Stimulated activated CD8-positive, alpha-beta memory T cell treated with anti-CD3 and anti-CD28 coated beads, Interleukin-12 subunit alpha, Interleukin-12 subunit beta, amount 100 ng/mL, for 24 hours (primary cell): Measurements from ENCODE around the gene SUPT3H.
"Not testable (repeated sequence)": the region's sequence is repeated elsewhere in the genome, so short reads cannot be mapped to it uniquely, and the experiment has no call there.

Experiments used
- DNase-seq: peaks from one replicate; pipeline ENCODE4 v3.0.0-alpha.2; 2020; ENCODE audit errors: extremely low read depth

The SUPT3H gene

DNA sequence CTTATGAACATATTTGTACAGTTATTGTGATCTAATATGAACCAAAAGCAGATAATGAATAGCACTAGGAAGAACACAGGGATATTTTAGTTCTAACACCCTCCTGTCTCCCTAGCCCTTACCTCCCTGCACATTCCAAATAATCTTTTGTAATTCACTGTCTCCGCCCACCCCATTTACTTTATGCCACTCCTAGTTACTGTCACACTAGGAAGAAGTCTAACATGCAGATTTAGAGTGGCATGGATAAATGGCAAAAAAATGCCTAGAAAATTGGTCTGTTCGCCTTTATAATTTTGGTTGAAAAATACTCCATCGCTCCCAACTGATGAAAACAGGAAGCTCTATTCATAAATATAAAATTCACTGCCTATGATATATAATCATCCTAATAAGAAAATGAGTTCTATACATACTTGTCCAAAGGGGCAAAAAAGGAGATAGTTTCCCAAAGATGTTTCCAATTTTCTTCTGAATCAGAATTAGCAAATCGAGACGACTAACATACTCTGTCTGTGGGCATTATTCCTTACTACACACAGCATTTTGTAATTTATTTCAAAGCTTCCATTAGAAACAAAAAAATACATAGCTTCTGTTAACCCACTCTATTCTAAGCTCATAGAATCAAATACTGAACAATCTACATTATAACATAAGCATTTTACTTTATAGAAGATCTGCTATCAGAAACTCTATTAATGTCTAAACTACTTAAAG, 50.9 kb downstream of the SUPT3H start:
- DNase-seq: no peak

DNA sequence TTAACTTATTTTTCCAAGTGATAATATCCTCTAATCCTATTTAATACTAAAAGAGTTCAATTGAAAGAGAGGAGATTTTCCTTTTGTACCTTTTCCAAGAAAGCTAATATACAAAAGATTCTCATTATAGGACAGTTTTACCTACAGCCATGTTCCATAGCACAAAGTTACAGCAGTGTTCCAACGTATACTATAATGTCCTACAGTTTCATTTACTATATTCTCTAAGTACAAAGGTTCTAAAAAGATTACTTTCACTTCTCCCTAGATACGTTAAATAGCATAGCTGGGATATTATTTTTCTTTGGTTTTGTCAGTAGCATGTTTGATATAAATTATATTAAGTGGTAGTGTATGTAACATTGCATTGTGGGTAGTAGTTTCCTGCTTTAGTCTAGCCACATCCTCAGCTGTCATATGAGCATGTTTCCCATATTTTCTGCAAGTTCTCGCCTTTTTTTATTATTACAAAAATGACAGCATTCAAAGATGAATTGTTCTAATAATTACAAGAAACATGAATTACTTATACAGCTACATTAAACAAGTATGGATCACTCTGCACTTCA, 54.0 kb downstream of the SUPT3H start:
- DNase-seq: no peak

GRCh38 chr6:45320349-45320748, 57.4 kb downstream of the SUPT3H start:
- no peak for DNase-seq

- no peak for DNase-seq
These were observed 63.6 kb downstream of the SUPT3H start for GRCh38 chr6:45314146-45314545.

DNA sequence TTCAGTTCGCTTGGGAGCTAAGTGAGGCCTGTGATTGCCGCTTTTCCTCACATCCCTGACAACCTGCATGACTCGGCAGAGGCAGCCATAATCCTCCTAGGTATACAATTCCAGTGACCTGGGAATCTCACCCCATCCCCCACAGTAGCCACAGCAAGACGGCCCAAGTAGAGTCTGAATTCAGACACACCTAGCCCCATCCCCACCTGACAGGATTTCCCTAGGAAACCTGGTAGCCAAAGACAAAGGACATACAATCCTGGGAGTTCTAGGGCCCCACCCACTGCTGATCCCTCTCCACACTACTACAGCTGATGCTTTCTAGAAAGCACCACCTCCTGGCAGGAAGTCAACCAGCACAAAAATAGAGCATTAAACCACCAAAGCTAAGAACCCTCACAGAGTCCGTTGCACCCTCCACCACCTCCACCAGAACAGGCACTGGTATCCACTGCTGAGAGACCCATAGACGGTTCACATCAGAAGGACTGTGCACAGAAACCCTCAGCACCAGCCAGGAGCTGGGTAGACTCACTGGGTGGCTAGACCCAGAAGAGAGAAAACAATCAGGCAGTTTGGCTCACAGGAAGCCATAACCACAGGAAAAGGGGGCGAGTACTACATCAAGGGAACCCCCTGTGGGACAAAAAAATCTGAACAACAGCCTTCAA, 67.5 kb downstream of the SUPT3H start:
- DNase-seq: no peak

GRCh38 chr6:45305546-45305945, 72.2 kb downstream of the SUPT3H start:
- no peak for DNase-seq

DNA sequence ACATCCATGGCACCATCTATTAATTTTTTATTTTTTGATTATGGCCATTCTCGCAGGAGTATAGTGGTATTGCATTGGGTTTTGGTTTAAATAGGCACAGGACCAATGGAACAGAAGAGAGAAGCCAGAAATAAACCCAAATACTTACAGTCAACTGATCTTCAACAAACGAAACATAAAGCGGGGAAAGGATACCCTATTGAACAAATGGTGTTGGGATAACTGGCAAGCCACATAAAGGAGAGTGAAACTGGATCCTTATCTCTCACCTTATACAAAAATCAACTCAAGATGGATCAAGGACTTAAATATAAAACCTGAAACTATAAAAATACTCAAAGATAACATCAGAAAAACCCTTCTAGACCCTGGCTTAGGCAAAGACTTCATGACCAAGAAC, 74.9 kb downstream of the SUPT3H start:
- no peak for DNase-seq

- DNase-seq: no peak
These were observed 76.2 kb downstream of the SUPT3H start for GRCh38 chr6:45301348-45302142.

DNA sequence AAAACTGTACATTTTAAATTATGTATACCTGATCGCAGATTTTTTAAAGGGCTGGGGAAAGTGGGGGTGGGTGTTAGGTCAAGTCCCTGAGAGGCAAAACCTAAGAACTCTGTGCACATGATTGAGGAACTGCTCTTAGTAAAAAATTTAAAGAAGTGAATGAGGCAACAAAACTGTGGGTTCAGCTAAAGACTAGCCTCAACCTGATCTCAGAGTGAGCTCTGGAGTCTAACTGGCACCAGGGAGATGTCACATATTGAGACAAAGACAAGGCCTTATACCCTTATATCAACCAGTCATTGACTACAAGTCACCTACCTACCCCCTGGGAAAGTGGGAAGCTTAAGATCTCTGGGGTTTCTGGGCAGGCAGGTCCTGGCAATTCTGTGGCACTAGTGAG, 77.0 kb downstream of the SUPT3H start:
- no peak for DNase-seq

- DNase-seq: no peak
These were observed 78.6 kb downstream of the SUPT3H start for GRCh38 chr6:45299096-45299581.

DNA sequence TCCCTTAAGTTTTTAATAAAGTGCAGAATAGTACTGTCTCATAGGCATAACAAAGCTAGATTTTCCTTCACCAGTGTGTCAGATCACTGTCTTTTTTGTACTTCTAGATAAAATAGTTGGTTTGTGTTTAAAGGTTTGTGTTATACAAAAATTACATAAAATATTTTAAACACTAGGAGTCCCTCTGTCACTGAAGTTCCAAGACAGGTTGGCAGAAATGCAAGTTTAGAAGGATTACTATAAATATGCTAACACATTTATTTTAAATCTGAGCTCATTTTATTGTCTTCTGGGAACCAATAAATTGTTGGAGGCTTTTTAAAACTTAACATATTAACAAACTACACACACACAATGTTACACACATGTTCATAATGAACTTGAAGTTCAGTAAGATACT, 80.4 kb downstream of the SUPT3H start:
- DNase-seq: no peak

DNA sequence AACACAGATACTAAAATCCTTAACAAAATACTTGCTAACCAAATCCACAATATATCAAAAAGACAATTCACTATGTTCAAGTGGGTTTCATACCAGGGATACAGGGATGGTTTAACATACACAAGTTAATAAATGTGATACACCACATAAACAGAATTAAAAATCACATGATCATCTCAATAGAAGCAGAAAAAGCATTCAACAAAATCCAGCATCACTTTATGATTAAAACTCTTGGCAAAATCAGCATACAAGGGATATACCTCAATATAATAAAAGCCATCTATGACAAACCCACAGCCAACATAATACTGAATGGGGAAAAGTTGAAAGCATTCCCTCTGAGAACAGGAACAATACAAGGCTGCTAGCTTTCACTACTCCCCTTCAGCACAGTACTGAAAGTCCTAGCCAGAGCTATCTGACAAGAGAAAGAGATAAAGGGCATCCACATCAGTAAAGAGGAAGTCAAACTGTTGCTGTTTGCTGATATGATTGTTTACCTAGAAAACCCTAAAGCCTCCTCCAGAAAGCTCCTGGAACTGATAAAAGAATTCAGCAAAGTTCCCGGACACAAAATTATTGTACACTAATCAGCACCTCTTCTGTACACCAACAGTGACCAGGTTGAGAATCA, 83.6 kb downstream of the SUPT3H start:
- DNase-seq: not testable (repeated sequence)

DNA sequence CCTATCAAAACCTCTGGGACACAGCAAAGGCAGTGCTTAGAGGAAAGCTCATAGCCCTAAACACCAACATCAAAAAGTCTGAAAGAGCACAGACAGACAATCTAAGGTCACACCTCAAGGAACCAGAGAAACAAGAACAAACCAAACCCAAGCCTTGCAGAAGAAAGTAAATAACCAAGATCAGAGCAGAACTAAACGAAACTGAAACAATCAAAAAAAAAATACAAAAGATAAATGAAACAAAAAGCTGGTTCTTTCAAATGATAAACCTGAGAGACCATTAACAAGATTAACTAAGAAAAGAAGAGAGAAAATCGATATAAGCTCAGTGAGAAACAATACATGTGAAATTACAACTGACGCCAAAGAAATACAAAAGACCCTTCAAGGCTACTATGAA, 84.4 kb downstream of the SUPT3H start:
- DNase-seq: no peak

DNA sequence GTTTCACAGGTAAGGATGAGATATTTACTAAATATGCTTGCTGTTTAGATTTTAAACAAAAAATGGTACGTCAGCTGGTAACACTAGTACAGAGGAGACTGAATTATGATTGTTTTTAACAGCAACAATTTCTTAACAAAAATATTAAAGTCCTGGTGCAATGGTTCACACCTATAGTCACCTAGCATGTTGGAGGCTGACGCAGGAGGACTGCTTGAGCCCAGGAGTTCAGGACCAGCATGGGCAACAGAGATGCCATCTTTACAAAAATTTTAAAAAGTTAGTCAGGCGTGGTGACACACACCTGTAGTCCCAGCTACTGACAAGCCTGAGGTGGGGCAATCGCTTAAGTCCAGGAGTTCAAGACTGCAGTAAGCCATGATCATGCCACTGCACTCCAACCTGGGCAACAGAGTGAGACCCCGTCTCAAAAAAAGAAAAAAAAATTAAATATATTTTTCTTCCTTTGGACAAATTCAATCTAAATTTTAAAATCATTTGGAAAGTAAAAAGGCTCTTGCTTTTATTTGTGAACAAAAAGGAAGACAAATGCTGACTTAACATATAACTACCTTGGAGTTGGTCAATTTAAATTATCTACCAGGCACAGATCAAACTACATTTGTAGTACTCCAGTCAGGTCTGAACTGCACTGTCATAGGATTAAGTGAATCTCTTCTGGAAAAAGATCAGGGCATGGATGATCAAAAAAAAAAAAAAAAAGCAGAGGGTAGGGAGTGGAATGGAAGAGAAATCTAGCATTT, 87.8 kb downstream of the SUPT3H start:
- DNase-seq: no peak

DNA sequence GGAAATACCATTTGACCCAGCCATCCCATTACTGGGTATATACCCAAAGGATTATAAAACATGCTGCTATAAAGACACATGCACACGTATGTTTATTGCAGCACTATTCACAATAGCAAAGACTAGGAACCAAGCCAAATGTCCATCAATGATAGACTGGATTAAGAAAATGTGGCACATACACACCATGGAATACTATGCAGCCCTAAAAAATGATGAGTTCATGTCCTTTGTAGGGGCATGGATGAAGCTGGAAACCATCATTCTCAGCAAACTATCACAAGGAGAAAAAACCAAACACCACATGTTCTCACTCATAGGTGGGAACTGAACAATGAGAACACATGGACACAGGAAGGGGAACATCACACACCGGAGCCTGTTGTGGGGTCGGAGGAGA, 91.0 kb downstream of the SUPT3H start:
- DNase-seq: not testable (repeated sequence)

DNA sequence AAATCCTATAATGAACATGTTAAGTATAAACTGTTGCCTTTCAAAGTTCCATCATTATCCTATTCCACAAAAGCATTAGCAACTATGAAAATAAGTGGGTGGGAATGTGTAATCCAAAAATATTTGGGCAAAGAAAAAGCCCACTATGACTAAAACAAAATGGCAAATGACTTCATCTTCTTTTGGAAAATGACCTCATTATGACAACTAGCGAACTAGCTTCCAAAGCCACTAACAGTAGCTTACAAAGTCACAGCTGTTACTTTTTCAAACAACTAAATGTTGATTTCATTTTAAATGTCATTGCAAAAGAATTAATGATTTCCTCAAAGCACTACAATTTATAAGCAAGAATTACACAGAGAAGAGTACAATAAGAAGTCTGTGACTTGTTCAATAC, 99.4 kb downstream of the SUPT3H start:
- DNase-seq: no peak

DNA sequence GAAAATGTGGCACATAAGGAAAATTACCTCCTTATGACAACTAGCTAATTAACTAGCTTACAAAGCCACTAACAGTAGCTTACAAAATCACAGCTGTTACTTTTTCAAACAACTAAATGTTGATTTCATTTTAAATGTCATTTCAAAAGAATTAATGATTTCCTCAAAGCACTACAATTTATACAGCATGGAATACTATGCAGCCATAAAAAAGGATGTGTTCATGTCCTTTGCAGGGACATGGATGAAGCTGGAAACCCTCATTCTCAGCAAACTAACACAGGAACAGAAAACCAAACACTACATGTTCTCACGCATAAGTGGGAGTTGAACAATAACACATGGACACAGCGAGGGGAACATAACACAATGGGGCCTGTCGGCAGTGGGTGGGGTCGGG, 100.0 kb downstream of the SUPT3H start:
- not testable (repeated sequence) for DNase-seq

DNA sequence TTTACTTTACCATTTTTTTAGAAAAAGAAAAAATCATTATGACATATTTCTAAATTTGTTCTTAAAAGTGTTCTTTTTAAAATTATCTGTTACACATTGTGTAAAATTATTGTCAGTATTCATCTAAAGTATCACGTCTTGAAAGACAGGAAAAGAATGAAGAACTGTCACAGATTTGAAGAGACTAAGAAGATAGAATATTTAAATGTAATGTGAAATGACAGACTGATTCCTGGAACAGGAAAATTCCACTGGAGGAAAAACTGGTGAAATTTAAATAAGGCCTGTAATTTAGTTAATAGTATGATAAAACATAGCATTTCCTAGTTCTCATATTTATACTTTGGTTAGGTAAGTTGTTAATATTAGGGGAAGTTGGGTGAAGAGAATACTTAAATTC, 102.4 kb downstream of the SUPT3H start:
- DNase-seq: no peak

DNA sequence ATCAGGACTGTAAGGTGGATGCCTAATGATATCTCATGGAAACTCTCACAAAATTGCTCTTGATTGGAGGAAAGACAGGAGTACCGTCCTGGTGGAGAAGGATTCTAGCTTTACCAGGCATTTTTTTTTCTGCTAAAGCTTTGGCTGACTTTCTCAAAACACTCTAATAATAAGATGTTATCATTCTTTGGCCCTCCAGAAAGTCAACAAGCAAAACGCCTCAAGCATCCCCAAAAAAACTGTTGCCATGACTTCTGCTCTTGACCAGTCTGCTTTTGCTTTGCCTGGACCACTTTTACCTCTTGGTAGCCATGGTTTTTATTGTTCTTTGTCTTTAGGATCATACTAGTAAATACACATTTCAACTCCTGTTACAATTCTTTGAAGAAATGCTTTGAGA, 105.1 kb downstream of the SUPT3H start:
- DNase-seq: no peak

DNA sequence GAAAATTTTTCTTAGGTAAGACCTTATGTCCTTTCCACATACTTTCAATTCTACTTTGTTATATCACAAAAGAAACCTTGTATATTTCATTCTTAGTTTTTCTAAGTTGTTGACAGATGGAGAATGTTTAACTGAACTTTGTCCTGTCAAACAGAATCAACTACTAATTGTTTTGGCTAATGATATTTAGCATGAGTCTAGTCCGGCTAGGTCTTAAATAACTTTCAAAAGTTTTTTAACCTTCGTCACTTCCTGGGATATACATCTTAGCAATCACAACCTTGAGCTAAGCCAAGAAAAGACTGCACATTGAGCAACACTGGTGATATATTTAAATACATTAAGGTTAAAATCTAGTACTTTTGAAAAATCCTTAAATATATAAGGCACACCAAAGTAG, 112.5 kb downstream of the SUPT3H start:
- no peak for DNase-seq

- DNase-seq: no peak
These were observed 117.0 kb downstream of the SUPT3H start for GRCh38 chr6:45260696-45261095.
